OCI-LY3 (cell line): ENCODE data around the gene TMED8.
"Not testable (repeated sequence)": the region's sequence is repeated elsewhere in the genome, so short reads cannot be mapped to it uniquely, and the experiment has no call there.

Source experiments
- H2AFZ ChIP-seq: fragments of 200-600, 300-600 bp; shearing (Covaris generic); 2 replicates; pipeline ENCODE4 v1.6.0; 2014; ENCODE audit warnings: antibody characterized with exemption, low read depth, low read length
- H3K27ac ChIP-seq: fragments of 200-600, 300-600 bp; sonication (generic); 2 replicates; pipeline ENCODE4 v1.5.1; 2014; ENCODE audit warnings: mild to moderate bottlenecking, low read length, moderate library complexity, mixed read lengths
- H3K27me3 ChIP-seq: fragments of 200-600, 300-600 bp; sonication (generic); 2 replicates; pipeline ENCODE4 v1.6.1; 2014; ENCODE audit warnings: low read depth, low read length, mixed read lengths
- H3K36me3 ChIP-seq: fragments of 200-600, 300-600 bp; sonication (generic); replicated peaks from 2 replicates; pipeline ENCODE3; 2014; ENCODE audit warnings: low read depth, low read length, mixed read lengths
- H3K4me1 ChIP-seq: fragments of 300-600, 200-600 bp; sonication (generic); 2 replicates; pipeline ENCODE4 v1.6.1; 2014; ENCODE audit warnings: low read length, mixed read lengths
- H3K4me2 ChIP-seq: fragments of 200-600, 300-600 bp; sonication (generic); 2 replicates; pipeline ENCODE4 v1.6.1; 2014; ENCODE audit warnings: low read length, mixed read lengths
- H3K4me3 ChIP-seq: fragments of 300-600, 200-600 bp; sonication (generic); 2 replicates; pipeline ENCODE4 v1.5.1; 2014; ENCODE audit warnings: antibody characterized with exemption, mild to moderate bottlenecking, low read length, moderate library complexity
- H3K79me2 ChIP-seq: fragments of 300-600, 200-600 bp; shearing (Covaris generic); 2 replicates; pipeline ENCODE4 v1.6.1; 2014; ENCODE audit warnings: mild to moderate bottlenecking, low read length, mixed read lengths
- H3K9ac ChIP-seq: fragments of 300-600, 200-600 bp; shearing (Covaris generic); 2 replicates; pipeline ENCODE4 v1.6.0; 2014; ENCODE audit warnings: mild to moderate bottlenecking, low read length, moderate library complexity
- H3K9me3 ChIP-seq: fragments of 200-600, 300-600 bp; shearing (Covaris generic); 2 replicates; pipeline ENCODE4 v1.6.1; 2014; ENCODE audit warnings: low read length, mixed read lengths; ENCODE audit not compliant: insufficient read depth
- H4K20me1 ChIP-seq: fragments of 200-600, 300-600 bp; sonication (generic); 2 replicates; pipeline ENCODE4 v1.6.1; 2016; ENCODE audit warnings: low read length, mixed read lengths; ENCODE audit not compliant: insufficient read depth
- CTCF ChIP-seq: fragments of 200-600, 300-600 bp; sonication (generic); IDR thresholded peaks from 2 replicates; pipeline ENCODE4 v1.5.1; 2014; ENCODE audit warnings: antibody characterized with exemption, low read length, low read depth
- EZH2phosphoT487 ChIP-seq: fragments of 200-600 bp; shearing (Covaris generic); IDR thresholded peaks from 2 replicates; pipeline ENCODE4 v1.6.1; 2018; ENCODE audit warnings: antibody characterized with exemption, mixed run types, low read depth

Gene TMED8

GRCh38 chr14:77421201-77421600 lies 44.3 kb upstream of the TMED8 start:
- Histone ChIP-seq H3K9ac (no peak overlapping the region), H2AFZ (no peak overlapping the region), H3K27me3 (no peaks in the 10 kb centered on the region), H3K9me3 (peaks cover 5% of the 10 kb centered on the region; the same call in 1 of the 2 replicates), H3K4me3 (no peak overlapping the region), H4K20me1 (no peaks in the 10 kb centered on the region), H3K27ac (no peak overlapping the region), H3K79me2 (no peaks in the 10 kb centered on the region), H3K36me3 (peaks cover 36% of the 10 kb centered on the region), H3K4me2 (no peak overlapping the region), H3K4me1 (no peaks in the 10 kb centered on the region)
- TF ChIP-seq EZH2phosphoT487 (no peak), CTCF (no peak)

- Histone ChIP-seq H4K20me1 (no peaks in the 10 kb centered on the region), H2AFZ (no peak overlapping the region), H3K36me3 (peaks cover 9% of the 10 kb centered on the region), H3K4me1 (no peaks in the 10 kb centered on the region), H3K79me2 (no peaks in the 10 kb centered on the region), H3K9ac (no peak overlapping the region), H3K27ac (no peak overlapping the region), H3K4me2 (no peak overlapping the region), H3K4me3 (no peak overlapping the region), H3K27me3 (no peaks in the 10 kb centered on the region), H3K9me3 (peaks cover 5% of the 10 kb centered on the region; the same call in 1 of the 2 replicates)
- TF ChIP-seq CTCF (no peak), EZH2phosphoT487 (no peak)
These were observed 39.9 kb upstream of the TMED8 start for GRCh38 chr14:77416836-77417235.

- not testable (repeated sequence) for H3K27ac ChIP-seq, H3K79me2 ChIP-seq
These were observed 39.2 kb upstream of the TMED8 start for GRCh38 chr14:77416098-77416497.

GRCh38 chr14:77415403-77416030 lies 38.6 kb upstream of the TMED8 start:
- not testable (repeated sequence) for H2AFZ ChIP-seq, H3K79me2 ChIP-seq, H3K4me2 ChIP-seq, H3K9me3 ChIP-seq, H3K4me1 ChIP-seq, H3K4me3 ChIP-seq, H3K27me3 ChIP-seq, H3K27ac ChIP-seq, H3K9ac ChIP-seq, H3K36me3 ChIP-seq, H4K20me1 ChIP-seq

More at GRCh38 chr14:77416098-77416497, 39.2 kb upstream of the TMED8 start:
- H3K9me3 ChIP-seq, H3K4me2 ChIP-seq, H3K27me3 ChIP-seq, H3K36me3 ChIP-seq, H3K9ac ChIP-seq, H4K20me1 ChIP-seq, H3K4me3 ChIP-seq, H3K4me1 ChIP-seq, H2AFZ ChIP-seq: not testable (repeated sequence)

- peak overlapping the region; percentile 56; the same call in 1 of the 2 replicates for H2AFZ ChIP-seq
- TF ChIP-seq CTCF (peak; percentile 39; the same call in 1 of the 2 replicates), EZH2phosphoT487 (no peak)
- H3K9me3 ChIP-seq = no peaks in the 10 kb centered on the region
- no peaks in the 10 kb centered on the region for H3K27me3 ChIP-seq
- no peak overlapping the region for H3K4me3 ChIP-seq
- H3K36me3 ChIP-seq = no peaks in the 10 kb centered on the region
- no peaks in the 10 kb centered on the region for H4K20me1 ChIP-seq
- no peak overlapping the region for H3K9ac ChIP-seq
- no peak overlapping the region for H3K27ac ChIP-seq
- peak overlapping the region; percentile 27; the same call in 1 of the 2 replicates for H3K4me2 ChIP-seq
- peaks cover 3% of the 10 kb centered on the region; the same call in 1 of the 2 replicates for H3K4me1 ChIP-seq
- H3K79me2 ChIP-seq = no peaks in the 10 kb centered on the region
These were observed 32.2 kb upstream of the TMED8 start for GRCh38 chr14:77409131-77409533.
